Vagina (tissue), 2 donors: Measurements from ENCODE around the gene ADAMTS19. TPM values are rescaled to one million over a fixed set of nuclear protein-coding genes. Genes with fewer than 3 reads are reported as not detected.

Experiments
- DNase-seq, 2 donors: peaks; one replicate each; pipeline ENCODE4 v3.0.0-alpha.2; 2017; ENCODE audit errors: extremely low spot score in 2 of 2
- H3K27ac ChIP-seq: fragments of 200-600 bp; sonication (generic); one replicate; pipeline ENCODE4 v1.5.1; 2019
- H3K27me3 ChIP-seq: fragments of 200-600 bp; sonication (generic); one replicate; pipeline ENCODE4 v1.5.1; 2019
- H3K36me3 ChIP-seq, 2 donors: fragments of 200-600 bp; sonication (generic); one replicate each; pipeline ENCODE4 v1.5.1; 2017 to 2019
- H3K4me1 ChIP-seq: fragments of 200-600 bp; sonication (generic); one replicate; pipeline ENCODE4 v1.5.1; 2019
- H3K4me3 ChIP-seq, 2 donors: fragments of 200-600 bp; sonication (generic); 1 replicate in 1 of 2; 2 replicates in 1 of 2; pipeline ENCODE4 v1.5.1; 2016 to 2019
- H3K9me3 ChIP-seq: fragments of 200-600 bp; sonication (generic); one replicate; pipeline ENCODE4 v1.5.1; 2019
- POLR2A ChIP-seq, 2 donors: fragments of 450-650 bp; IDR thresholded peaks; one replicate each; pipeline ENCODE4 v1.6.1; 2017; ENCODE audit warnings: antibody characterized with exemption in 2 of 2, mild to moderate bottlenecking in 2 of 2, moderate library complexity in 2 of 2
- POLR2AphosphoS5 ChIP-seq, 2 donors: sonication (generic); formaldehyde crosslinking; IDR thresholded peaks; one replicate each; pipeline ENCODE4 v1.9.0; 2017; ENCODE audit warnings: antibody characterized with exemption in 2 of 2, mild to moderate bottlenecking in 2 of 2, low read depth in 1 of 2; ENCODE audit not compliant: insufficient read depth in 1 of 2
- intact Hi-C: fragments of 100-400 bp; cut with DNase I; formaldehyde crosslinking; loops from one replicate; pipeline ENCODE4 v1.15.1; 2023
- total RNA-seq: library from RNA; depleted of rRNA; stranded (reverse); fragments of >200 nt; gene quantifications from one replicate; pipeline ENCODE4 v1.2.3, GENCODE V29; 2016
- TF ChIP-seq, protein P1 (sequence below), 3 experiments: fragments of 450-650 bp in 2 of 3; fragments of 200-600 bp in 1 of 3; sonication (generic) in 1 of 3; IDR thresholded peaks; one replicate each; pipeline ENCODE4 v1.5.1; 2017 to 2019; ENCODE audit warnings: antibody characterized with exemption in 3 of 3, mild to moderate bottlenecking in 2 of 3, moderate library complexity in 2 of 3

Gene ADAMTS19
- total RNA-seq, 1 donor from 2014 or later: 1.7 TPM

- DNase-seq: no peak
- Histone ChIP-seq H3K9me3 (no peaks in the 10 kb centered on the region), H3K27ac (no peak overlapping the region), H3K4me1 (no peaks in the 10 kb centered on the region), H3K4me3 (no peak overlapping the region), H3K27me3 (no peaks in the 10 kb centered on the region), H3K36me3 (no peaks in the 10 kb centered on the region)
- intact Hi-C loops: no loop called here
- TF ChIP-seq, protein P1, sequence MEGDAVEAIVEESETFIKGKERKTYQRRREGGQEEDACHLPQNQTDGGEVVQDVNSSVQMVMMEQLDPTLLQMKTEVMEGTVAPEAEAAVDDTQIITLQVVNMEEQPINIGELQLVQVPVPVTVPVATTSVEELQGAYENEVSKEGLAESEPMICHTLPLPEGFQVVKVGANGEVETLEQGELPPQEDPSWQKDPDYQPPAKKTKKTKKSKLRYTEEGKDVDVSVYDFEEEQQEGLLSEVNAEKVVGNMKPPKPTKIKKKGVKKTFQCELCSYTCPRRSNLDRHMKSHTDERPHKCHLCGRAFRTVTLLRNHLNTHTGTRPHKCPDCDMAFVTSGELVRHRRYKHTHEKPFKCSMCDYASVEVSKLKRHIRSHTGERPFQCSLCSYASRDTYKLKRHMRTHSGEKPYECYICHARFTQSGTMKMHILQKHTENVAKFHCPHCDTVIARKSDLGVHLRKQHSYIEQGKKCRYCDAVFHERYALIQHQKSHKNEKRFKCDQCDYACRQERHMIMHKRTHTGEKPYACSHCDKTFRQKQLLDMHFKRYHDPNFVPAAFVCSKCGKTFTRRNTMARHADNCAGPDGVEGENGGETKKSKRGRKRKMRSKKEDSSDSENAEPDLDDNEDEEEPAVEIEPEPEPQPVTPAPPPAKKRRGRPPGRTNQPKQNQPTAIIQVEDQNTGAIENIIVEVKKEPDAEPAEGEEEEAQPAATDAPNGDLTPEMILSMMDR (IDR thresholded peaks at IDR 0.05): no peak
- TF ChIP-seq POLR2A (IDR thresholded peaks at IDR 0.05) (no peak), POLR2AphosphoS5 (IDR thresholded peaks at IDR 0.05; ENCODE audit: insufficient read depth in 1 of 2, low read depth in 1 of 2) (no peak)
Observed at GRCh38 chr5:129601576-129601975, 141.5 kb downstream of the ADAMTS19 start.

GRCh38 chr5:129608350-129608749 is 148.3 kb downstream of the ADAMTS19 start:
- Histone ChIP-seq H3K9me3 (no peaks in the 10 kb centered on the region), H3K4me1 (no peaks in the 10 kb centered on the region), H3K27me3 (no peaks in the 10 kb centered on the region), H3K36me3 (no peaks in the 10 kb centered on the region), H3K27ac (no peak overlapping the region), H3K4me3 (no peak overlapping the region)
- no peak for DNase-seq
- no peak for TF ChIP-seq POLR2A (IDR thresholded peaks at IDR 0.05)
- TF ChIP-seq POLR2AphosphoS5 (IDR thresholded peaks at IDR 0.05; ENCODE audit: insufficient read depth in 1 of 2, low read depth in 1 of 2): no peak
- intact Hi-C loops: no loop called here

- Histone ChIP-seq H3K27me3 (no peaks in the 10 kb centered on the region), H3K36me3 (no peaks in the 10 kb centered on the region)
- intact Hi-C loops: no loop called here
Observed at GRCh38 chr5:129609710-129610109, 149.6 kb downstream of the ADAMTS19 start.

DNA sequence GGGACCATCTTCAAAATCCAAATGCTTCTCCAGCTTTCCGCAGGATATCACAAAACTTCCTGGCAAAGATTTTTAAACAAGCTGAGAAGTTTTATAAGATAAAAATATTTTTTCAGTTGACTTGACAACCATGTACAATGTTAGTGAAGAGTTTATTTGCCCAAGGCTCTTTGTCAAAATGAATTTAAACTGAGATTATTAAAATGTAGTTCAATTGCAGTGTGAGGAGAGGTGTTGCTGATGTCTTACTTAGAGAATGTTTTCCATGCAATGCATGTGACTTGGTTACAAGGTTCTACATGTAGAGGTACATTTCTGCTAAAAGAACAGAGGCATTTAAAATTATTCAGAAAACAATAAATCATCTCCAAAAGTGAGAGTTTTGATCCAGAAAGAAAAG is 156.4 kb downstream of the ADAMTS19 start:
- TF ChIP-seq POLR2AphosphoS5 (IDR thresholded peaks at IDR 0.05; ENCODE audit: insufficient read depth in 1 of 2, low read depth in 1 of 2): no peak
- TF ChIP-seq POLR2A (IDR thresholded peaks at IDR 0.05): no peak
- TF ChIP-seq, protein P1 (IDR thresholded peaks at IDR 0.05): no peak
- no peak overlapping the region for H3K4me3 ChIP-seq
- no peaks in the 10 kb centered on the region for H3K4me1 ChIP-seq
- DNase-seq: no peak
- intact Hi-C loops: no loop called here
- no peaks in the 10 kb centered on the region for H3K27me3 ChIP-seq
- no peaks in the 10 kb centered on the region for H3K9me3 ChIP-seq
- H3K27ac ChIP-seq: no peak overlapping the region
- H3K36me3 ChIP-seq: no peaks in the 10 kb centered on the region

More at GRCh38 chr5:129609710-129610109, 149.6 kb downstream of the ADAMTS19 start:
- TF ChIP-seq POLR2AphosphoS5 (IDR thresholded peaks at IDR 0.05; ENCODE audit: insufficient read depth in 1 of 2, low read depth in 1 of 2): no peak
- Histone ChIP-seq H3K4me1 (no peaks in the 10 kb centered on the region), H3K9me3 (no peaks in the 10 kb centered on the region), H3K27ac (no peak overlapping the region), H3K4me3 (no peak overlapping the region)
- DNase-seq: no peak

- H3K36me3 ChIP-seq: no peaks in the 10 kb centered on the region
- H3K9me3 ChIP-seq: no peaks in the 10 kb centered on the region
- H3K27ac ChIP-seq: no peak overlapping the region
- intact Hi-C loops: no loop called here
- no peaks in the 10 kb centered on the region for H3K4me1 ChIP-seq
- H3K27me3 ChIP-seq: no peaks in the 10 kb centered on the region
- TF ChIP-seq POLR2AphosphoS5 (IDR thresholded peaks at IDR 0.05; ENCODE audit: insufficient read depth in 1 of 2, low read depth in 1 of 2): no peak
- TF ChIP-seq, protein P1 (IDR thresholded peaks at IDR 0.05): no peak
- TF ChIP-seq POLR2A (IDR thresholded peaks at IDR 0.05): no peak
- no peak overlapping the region for H3K4me3 ChIP-seq
- DNase-seq: no peak
Observed at GRCh38 chr5:129617206-129617605, 157.1 kb downstream of the ADAMTS19 start.

DNA sequence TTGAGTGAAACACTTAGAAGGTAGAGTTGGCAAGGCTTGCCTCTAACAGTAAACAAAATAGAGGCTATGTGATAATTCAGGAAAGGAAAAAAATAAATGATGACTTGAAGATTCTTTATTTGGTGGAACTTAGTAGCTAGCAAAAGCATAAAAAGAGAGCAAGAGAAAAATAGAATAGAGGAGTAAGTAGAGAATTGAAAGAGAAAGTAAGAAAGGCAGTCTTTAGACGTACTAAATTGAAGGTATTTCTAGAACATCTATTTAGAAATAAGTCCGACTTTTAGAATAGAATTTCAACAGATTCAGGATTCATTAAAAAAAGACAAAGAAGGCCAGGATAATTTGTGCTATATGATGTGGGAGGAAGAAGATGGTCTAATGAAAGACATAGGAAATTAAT is 159.7 kb downstream of the ADAMTS19 start:
- no peaks in the 10 kb centered on the region for H3K27me3 ChIP-seq
- DNase-seq: no peak
- no peaks in the 10 kb centered on the region for H3K36me3 ChIP-seq
- no peaks in the 10 kb centered on the region for H3K9me3 ChIP-seq
- intact Hi-C loops: no loop called here
- H3K27ac ChIP-seq: no peak overlapping the region
- H3K4me1 ChIP-seq: no peaks in the 10 kb centered on the region
- no peak overlapping the region for H3K4me3 ChIP-seq
- TF ChIP-seq, protein P1 (IDR thresholded peaks at IDR 0.05): no peak
- TF ChIP-seq POLR2AphosphoS5 (IDR thresholded peaks at IDR 0.05; ENCODE audit: insufficient read depth in 1 of 2, low read depth in 1 of 2) (no peak), POLR2A (IDR thresholded peaks at IDR 0.05) (no peak)
